ENCODE data around the gene NCDN.

Gene NCDN

GRCh38 chr1:35539824-35540261 is 17.8 kb upstream of the NCDN start:
- Histone ChIP-seq H4K8ac (ENCODE audit: low read depth, low read length) (no peak overlapping the region), H3K9me3 (ENCODE audit: insufficient read depth, low read depth, low read length) (no peaks in the 10 kb centered on the region), H3K14ac (ENCODE audit: low read length) (no peak overlapping the region), H2BK120ac (ENCODE audit: insufficient read depth, low read length, poor library complexity) (no peak overlapping the region), H3K79me1 (ENCODE audit: low read length) (no peaks in the 10 kb centered on the region), H2AFZ (ENCODE audit: insufficient read depth, low read length, poor library complexity) (no peak overlapping the region), H4K12ac (ENCODE audit: low read depth, low read length) (no peak overlapping the region), H3K79me2 (ENCODE audit: control insufficient read depth, insufficient read depth, low read length, poor library complexity) (no peaks in the 10 kb centered on the region), H2BK12ac (ENCODE audit: low read length) (no peak overlapping the region), H4K91ac (ENCODE audit: low read depth, low read length) (no peak overlapping the region), H3K36me3 (ENCODE audit: control insufficient read depth in 1 of 2, insufficient read depth in 2 of 2, low read length in 2 of 2) (peaks cover 4 to 7% of the 10 kb centered on the region in 2 experiments), H3K4me3 (ENCODE audit: low read depth, low read length) (no peak overlapping the region), H3K27ac (ENCODE audit: low read depth, low read length) (no peak overlapping the region), H3K4me1 (ENCODE audit: control insufficient read depth in 1 of 2, insufficient read depth in 2 of 2, low read length in 2 of 2) (peaks cover 0 to 2% of the 10 kb centered on the region in 2 experiments), H3K18ac (ENCODE audit: low read length) (no peak overlapping the region), H3K23ac (ENCODE audit: low read length) (no peak overlapping the region), H3K4ac (ENCODE audit: low read depth, low read length) (no peak overlapping the region), H2AK5ac (ENCODE audit: low read length) (no peak overlapping the region), H3K4me2 (ENCODE audit: low read length) (no peak overlapping the region), H3K9ac (ENCODE audit: low read length) (no peak overlapping the region), H2BK5ac (ENCODE audit: low read depth, low read length, poor library complexity) (no peak overlapping the region), H3K27me3 (ENCODE audit: insufficient read depth, low read length) (no peaks in the 10 kb centered on the region)
- no CpG with 5 or more reads among the region's 1 CpG for WGBS (ENCODE audit: extremely low coverage, insufficient coverage, insufficient read length)
- DNase-seq = no peak

- no peak overlapping the region for H2BK120ac ChIP-seq (ENCODE audit: insufficient read depth, low read length, poor library complexity)
- no peak overlapping the region for H3K27ac ChIP-seq (ENCODE audit: low read depth, low read length)
- H3K36me3 ChIP-seq (ENCODE audit: control insufficient read depth in 1 of 2, insufficient read depth in 2 of 2, low read length in 2 of 2) = peaks cover 4 to 10% of the 10 kb centered on the region in 2 experiments
- H2BK12ac ChIP-seq (ENCODE audit: low read length) = no peak overlapping the region
- no peak overlapping the region for H3K4me2 ChIP-seq (ENCODE audit: low read length)
- H4K91ac ChIP-seq (ENCODE audit: low read depth, low read length) = no peak overlapping the region
- H2AK5ac ChIP-seq (ENCODE audit: low read length) = no peak overlapping the region
- no peak overlapping the region for H4K8ac ChIP-seq (ENCODE audit: low read depth, low read length)
- no peak overlapping the region for H2BK5ac ChIP-seq (ENCODE audit: low read depth, low read length, poor library complexity)
- peak in 1 of 2 donors; percentile 62 for DNase-seq
- H3K14ac ChIP-seq (ENCODE audit: low read length) = no peak overlapping the region
- H3K9ac ChIP-seq (ENCODE audit: low read length) = no peak overlapping the region
- H2AFZ ChIP-seq (ENCODE audit: insufficient read depth, low read length, poor library complexity) = no peak overlapping the region
- no peaks in the 10 kb centered on the region for H3K9me3 ChIP-seq (ENCODE audit: insufficient read depth, low read depth, low read length)
- no peak overlapping the region for H3K4me3 ChIP-seq (ENCODE audit: low read depth, low read length)
- H3K23ac ChIP-seq (ENCODE audit: low read length) = no peak overlapping the region
- H3K79me2 ChIP-seq (ENCODE audit: control insufficient read depth, insufficient read depth, low read length, poor library complexity) = no peaks in the 10 kb centered on the region
- H3K18ac ChIP-seq (ENCODE audit: low read length) = no peak overlapping the region
- H3K4me1 ChIP-seq (ENCODE audit: control insufficient read depth in 1 of 2, insufficient read depth in 2 of 2, low read length in 2 of 2) = no peaks in the 10 kb centered on the region
- H3K27me3 ChIP-seq (ENCODE audit: insufficient read depth, low read length) = no peaks in the 10 kb centered on the region
- WGBS (ENCODE audit: extremely low coverage, insufficient coverage, insufficient read length) = no CpG with 5 or more reads among the region's 3 CpGs
- H3K79me1 ChIP-seq (ENCODE audit: low read length) = no peaks in the 10 kb centered on the region
- no peak overlapping the region for H3K4ac ChIP-seq (ENCODE audit: low read depth, low read length)
- no peak overlapping the region for H4K12ac ChIP-seq (ENCODE audit: low read depth, low read length)
Observed at GRCh38 chr1:35544976-35545375, 12.6 kb upstream of the NCDN start.

GRCh38 chr1:35546614-35547013 is 11.0 kb upstream of the NCDN start:
- no peaks in the 10 kb centered on the region for H3K79me1 ChIP-seq (ENCODE audit: low read length)
- no peaks in the 10 kb centered on the region for H3K79me2 ChIP-seq (ENCODE audit: control insufficient read depth, insufficient read depth, low read length, poor library complexity)
- DNase-seq = no peak
- H3K9ac ChIP-seq (ENCODE audit: low read length) = no peak overlapping the region
- no peak overlapping the region for H2AFZ ChIP-seq (ENCODE audit: insufficient read depth, low read length, poor library complexity)
- H3K14ac ChIP-seq (ENCODE audit: low read length) = no peak overlapping the region
- H3K18ac ChIP-seq (ENCODE audit: low read length) = no peak overlapping the region
- peaks cover 3 to 5% of the 10 kb centered on the region in 2 experiments for H3K36me3 ChIP-seq (ENCODE audit: control insufficient read depth in 1 of 2, insufficient read depth in 2 of 2, low read length in 2 of 2)
- H3K4ac ChIP-seq (ENCODE audit: low read depth, low read length) = no peak overlapping the region
- no peak overlapping the region for H2BK5ac ChIP-seq (ENCODE audit: low read depth, low read length, poor library complexity)
- H2BK120ac ChIP-seq (ENCODE audit: insufficient read depth, low read length, poor library complexity) = no peak overlapping the region
- no peak overlapping the region for H4K12ac ChIP-seq (ENCODE audit: low read depth, low read length)
- no peaks in the 10 kb centered on the region for H3K27me3 ChIP-seq (ENCODE audit: insufficient read depth, low read length)
- no peak overlapping the region for H2BK12ac ChIP-seq (ENCODE audit: low read length)
- H3K4me1 ChIP-seq (ENCODE audit: control insufficient read depth in 1 of 2, insufficient read depth in 2 of 2, low read length in 2 of 2) = no peaks in the 10 kb centered on the region
- H2AK5ac ChIP-seq (ENCODE audit: low read length) = no peak overlapping the region
- H3K4me2 ChIP-seq (ENCODE audit: low read length) = no peak overlapping the region
- no peaks in the 10 kb centered on the region for H3K9me3 ChIP-seq (ENCODE audit: insufficient read depth, low read depth, low read length)
- H4K8ac ChIP-seq (ENCODE audit: low read depth, low read length) = no peak overlapping the region
- H3K27ac ChIP-seq (ENCODE audit: low read depth, low read length) = no peak overlapping the region
- no CpG with 5 or more reads among the region's 1 CpG for WGBS (ENCODE audit: extremely low coverage, insufficient coverage, insufficient read length)
- no peak overlapping the region for H3K23ac ChIP-seq (ENCODE audit: low read length)
- H3K4me3 ChIP-seq (ENCODE audit: low read depth, low read length) = no peak overlapping the region
- no peak overlapping the region for H4K91ac ChIP-seq (ENCODE audit: low read depth, low read length)

DNA sequence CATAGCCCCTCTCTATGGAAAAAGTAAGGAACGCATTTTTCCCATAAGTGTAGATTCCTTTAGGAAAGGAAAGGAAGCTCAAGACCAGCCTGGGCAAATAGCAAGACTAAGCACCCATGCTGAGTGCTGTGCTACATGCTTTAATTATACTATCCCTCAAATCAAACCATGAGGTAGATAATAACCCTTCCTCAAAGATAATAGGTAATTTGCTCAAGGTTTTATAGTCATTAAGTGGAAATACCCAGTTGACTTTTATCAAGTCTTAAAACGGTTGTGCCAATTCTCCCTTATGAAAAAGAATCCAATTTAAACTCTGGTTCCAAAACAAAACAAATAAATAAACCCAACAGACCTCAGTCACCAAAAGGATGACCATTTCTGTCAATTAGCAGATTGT is 3.7 kb upstream of the NCDN start:
- Histone ChIP-seq H2BK5ac (ENCODE audit: low read depth, low read length, poor library complexity) (no peak overlapping the region), H3K4me1 (ENCODE audit: control insufficient read depth in 1 of 2, insufficient read depth in 2 of 2, low read length in 2 of 2) (peaks cover 4 to 12% of the 10 kb centered on the region in 2 experiments), H3K14ac (ENCODE audit: low read length) (no peak overlapping the region), H3K4ac (ENCODE audit: low read depth, low read length) (no peak overlapping the region), H4K12ac (ENCODE audit: low read depth, low read length) (no peak overlapping the region), H3K4me3 (ENCODE audit: low read depth, low read length) (no peak overlapping the region), H2AFZ (ENCODE audit: insufficient read depth, low read length, poor library complexity) (no peak overlapping the region), H3K9ac (ENCODE audit: low read length) (no peak overlapping the region), H3K23ac (ENCODE audit: low read length) (no peak overlapping the region), H3K79me1 (ENCODE audit: low read length) (peaks cover 9% of the 10 kb centered on the region), H3K18ac (ENCODE audit: low read length) (no peak overlapping the region), H3K27me3 (ENCODE audit: insufficient read depth, low read length) (no peaks in the 10 kb centered on the region), H3K79me2 (ENCODE audit: control insufficient read depth, insufficient read depth, low read length, poor library complexity) (peaks cover 8% of the 10 kb centered on the region), H4K8ac (ENCODE audit: low read depth, low read length) (no peak overlapping the region), H3K4me2 (ENCODE audit: low read length) (no peak overlapping the region), H3K27ac (ENCODE audit: low read depth, low read length) (no peak overlapping the region), H4K91ac (ENCODE audit: low read depth, low read length) (no peak overlapping the region), H2AK5ac (ENCODE audit: low read length) (no peak overlapping the region), H2BK12ac (ENCODE audit: low read length) (no peak overlapping the region), H3K9me3 (ENCODE audit: insufficient read depth, low read depth, low read length) (no peaks in the 10 kb centered on the region), H2BK120ac (ENCODE audit: insufficient read depth, low read length, poor library complexity) (no peak overlapping the region), H3K36me3 (ENCODE audit: control insufficient read depth in 1 of 2, insufficient read depth in 2 of 2, low read length in 2 of 2) (peaks cover 5 to 11% of the 10 kb centered on the region in 2 experiments)
- DNase-seq = no peak
- WGBS (ENCODE audit: extremely low coverage, insufficient coverage, insufficient read length) = no CpG with 5 or more reads among the region's 2 CpGs
